Neural cell (in vitro differentiated cells): ENCODE measurements around the gene SLC22A23.

ENCODE experiments used
- CTCF ChIP-seq: fragments of 450-650 bp; IDR thresholded peaks from 2 replicates; pipeline ENCODE4 v1.5.1; 2014; ENCODE audit warnings: antibody characterized with exemption, mild to moderate bottlenecking, moderate library complexity; ENCODE audit not compliant: poor library complexity, severe bottlenecking
- EP300 ChIP-seq: fragments of 450-650 bp; conservative IDR thresholded peaks from 2 replicates; pipeline ENCODE4 v1.6.1; 2014; ENCODE audit warnings: antibody characterized with exemption, mild to moderate bottlenecking, moderate library complexity; ENCODE audit not compliant: poor library complexity, severe bottlenecking
- EZH2 ChIP-seq: fragments of 200-600, 300-800 bp; shearing (Covaris generic), sonication (generic); IDR thresholded peaks from 2 replicates; pipeline ENCODE4 v1.6.1; 2014; ENCODE audit warnings: antibody characterized with exemption, low read length, borderline replicate concordance, mild to moderate bottlenecking; ENCODE audit not compliant: insufficient read depth, poor library complexity, severe bottlenecking
- POLR2AphosphoS5 ChIP-seq: IDR thresholded peaks from 2 replicates; pipeline ENCODE4 v1.6.1; 2012
- REST ChIP-seq: IDR thresholded peaks from 2 replicates; pipeline ENCODE4 v1.6.1; 2012; ENCODE audit warnings: borderline replicate concordance
- SMC3 ChIP-seq: fragments of 450-650 bp; conservative IDR thresholded peaks from 2 replicates; pipeline ENCODE4 v1.6.1; 2014; ENCODE audit warnings: antibody characterized with exemption, mild to moderate bottlenecking, moderate library complexity; ENCODE audit not compliant: poor library complexity
- TAF1 ChIP-seq: IDR thresholded peaks from 2 replicates; pipeline ENCODE4 v1.6.1; 2012; ENCODE audit warnings: low read depth

GRCh38 chr6:3288711-3289663, 167.9 kb downstream of the SLC22A23 start:
- TF ChIP-seq REST (no peak), CTCF (no peak), EZH2 (no peak), TAF1 (no peak), EP300 (no peak), POLR2AphosphoS5 (no peak), SMC3 (no peak)
